Caco-2 (cell line): ENCODE measurements around the gene TNFSF10. TPM values are rescaled to one million over a fixed set of nuclear protein-coding genes. Genes with fewer than 3 reads are reported as not detected.

Experiments used
- BruUV-seq: library from RNA; stranded (reverse); fragments of 400-500 nt; replicated peaks from 2 replicates; lab custom pipeline; 2021; lab: Mats Ljungman, UMichigan
- CTCF ChIA-PET: fragments of 300-600 bp; sonication (Branson Sonifier 250); formaldehyde crosslinking; loops from one replicate; lab custom pipeline; 2022; ENCODE audit warnings: antibody characterized with exemption; lab: Charles Lee
- POLR2A ChIA-PET: fragments of 300-600 bp; sonication (Branson Sonifier 250); formaldehyde crosslinking; loops from one replicate; lab custom pipeline; 2022; ENCODE audit warnings: antibody characterized with exemption; lab: Charles Lee
- DNase-seq, 2 experiments: peaks; one replicate each; pipeline versions ENCODE4 v3.0.0 to v3.0.0-alpha.2; 2020 to 2022
- H3K27me3 ChIP-seq: replicated peaks from 2 replicates; pipeline ENCODE4 v1.6.0; 2011; ENCODE audit warnings: low read length; ENCODE audit not compliant: control insufficient read depth, insufficient read depth
- H3K36me3 ChIP-seq: 2 replicates; pipeline ENCODE4 v1.5.1; 2011; ENCODE audit warnings: low read length; ENCODE audit not compliant: control insufficient read depth, insufficient read depth
- H3K4me1 ChIP-seq: fragments of 250-450 bp; sonication (Bioruptor Pico); 2 replicates; pipeline ENCODE4 v1.5.1; 2020; ENCODE audit warnings: mild to moderate bottlenecking
- H3K4me3 ChIP-seq: 2 replicates; pipeline ENCODE4 v1.5.1; 2011; ENCODE audit warnings: low read depth, mild to moderate bottlenecking, control low read depth, low read length
- H3K9me3 ChIP-seq: fragments of 250-450 bp; sonication (Bioruptor Pico); 2 replicates; pipeline ENCODE4 v1.5.1; 2020; ENCODE audit warnings: mild to moderate bottlenecking, moderate library complexity
- H3K27ac Mint-ChIP-seq: one replicate; pipeline ENCODE4 v1.8.0; 2022; ENCODE audit warnings: mixed read lengths; ENCODE audit not compliant: unreplicated experiment
- H3K27me3 Mint-ChIP-seq: one replicate; pipeline ENCODE4 v1.8.0; 2022; ENCODE audit warnings: mixed read lengths; ENCODE audit not compliant: insufficient read depth, unreplicated experiment
- H3K36me3 Mint-ChIP-seq: one replicate; pipeline ENCODE4 v1.8.0; 2022; ENCODE audit warnings: mild to moderate bottlenecking, mixed read lengths; ENCODE audit not compliant: insufficient read depth, unreplicated experiment
- H3K4me1 Mint-ChIP-seq: one replicate; pipeline ENCODE4 v1.8.0; 2022; ENCODE audit warnings: low read depth, mixed read lengths; ENCODE audit not compliant: unreplicated experiment
- H3K4me3 Mint-ChIP-seq: one replicate; pipeline ENCODE4 v1.8.0; 2022; ENCODE audit warnings: mild to moderate bottlenecking, moderate library complexity, mixed read lengths; ENCODE audit not compliant: unreplicated experiment
- H3K9me3 Mint-ChIP-seq: one replicate; pipeline ENCODE4 v1.8.0; 2022; ENCODE audit warnings: mixed read lengths; ENCODE audit not compliant: unreplicated experiment
- intact Hi-C: fragments of 100-400 bp; cut with micrococcal nuclease; formaldehyde crosslinking; loops from one replicate; pipeline ENCODE4 v1.10.0; 2022; ENCODE audit not compliant: unreplicated experiment
- total RNA-seq: library from RNA; stranded (reverse); gene quantifications from 2 replicates; pipeline ENCODE4 v1.2.3, GENCODE V29; 2022
- TF ChIP-seq, protein P1 (sequence below), 2 experiments: fragments of 200-600 bp in 1 of 2; IDR thresholded peaks; 1 replicate in 1 of 2; 2 replicates in 1 of 2; pipeline versions ENCODE4 v1.5.1 to v1.8.0; 2011 to 2022; ENCODE audit warnings: antibody characterized with exemption in 1 of 2, control low read depth in 1 of 2, inconsistent platforms in 1 of 2, low read depth in 1 of 2, low read length in 1 of 2, mild to moderate bottlenecking in 1 of 2, moderate library complexity in 1 of 2; ENCODE audit not compliant: insufficient read depth in 1 of 2, severe bottlenecking in 1 of 2, unreplicated experiment in 1 of 2

The TNFSF10 gene
- total RNA-seq, 1 experiment from 2014 or later, result not detected

- Histone ChIP-seq H3K4me1 (0 out of 2 replicates have a peak, but pooled peaks cover 5% of the 10 kb centered on the region), H3K9me3 (no peaks in the 10 kb centered on the region), H3K36me3 (no peaks in the 10 kb centered on the region), H3K27me3 (no peaks in the 10 kb centered on the region), H3K4me3 (no peak overlapping the region)
- Mint-ChIP-seq H3K27ac (no peak overlapping the region), H3K4me1 (peaks cover 7% of the 10 kb centered on the region), H3K4me3 (no peak overlapping the region), H3K9me3 (no peaks in the 10 kb centered on the region), H3K27me3 (no peaks in the 10 kb centered on the region), H3K36me3 (no peaks in the 10 kb centered on the region)
- no TSS peak for BruUV-seq
- TF ChIP-seq, protein P1, sequence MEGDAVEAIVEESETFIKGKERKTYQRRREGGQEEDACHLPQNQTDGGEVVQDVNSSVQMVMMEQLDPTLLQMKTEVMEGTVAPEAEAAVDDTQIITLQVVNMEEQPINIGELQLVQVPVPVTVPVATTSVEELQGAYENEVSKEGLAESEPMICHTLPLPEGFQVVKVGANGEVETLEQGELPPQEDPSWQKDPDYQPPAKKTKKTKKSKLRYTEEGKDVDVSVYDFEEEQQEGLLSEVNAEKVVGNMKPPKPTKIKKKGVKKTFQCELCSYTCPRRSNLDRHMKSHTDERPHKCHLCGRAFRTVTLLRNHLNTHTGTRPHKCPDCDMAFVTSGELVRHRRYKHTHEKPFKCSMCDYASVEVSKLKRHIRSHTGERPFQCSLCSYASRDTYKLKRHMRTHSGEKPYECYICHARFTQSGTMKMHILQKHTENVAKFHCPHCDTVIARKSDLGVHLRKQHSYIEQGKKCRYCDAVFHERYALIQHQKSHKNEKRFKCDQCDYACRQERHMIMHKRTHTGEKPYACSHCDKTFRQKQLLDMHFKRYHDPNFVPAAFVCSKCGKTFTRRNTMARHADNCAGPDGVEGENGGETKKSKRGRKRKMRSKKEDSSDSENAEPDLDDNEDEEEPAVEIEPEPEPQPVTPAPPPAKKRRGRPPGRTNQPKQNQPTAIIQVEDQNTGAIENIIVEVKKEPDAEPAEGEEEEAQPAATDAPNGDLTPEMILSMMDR (IDR thresholded peaks at IDR 0.05; ENCODE audit: insufficient read depth in 1 of 2, low read depth in 1 of 2, low read length in 1 of 2, severe bottlenecking in 1 of 2, unreplicated experiment in 1 of 2), result no peak
- DNase-seq, result no peak
- ChIA-PET CTCF (no interaction called here), POLR2A (no interaction called here)
- intact Hi-C loops, result no loop called here
Measured at GRCh38 chr3:172560026-172560425, 36.8 kb upstream of the TNFSF10 start.

GRCh38 chr3:172559020-172559419 is 35.8 kb upstream of the TNFSF10 start:
- CTCF ChIA-PET, result no interaction called here

GRCh38 chr3:172557515-172558220 is 34.4 kb upstream of the TNFSF10 start:
- Mint-ChIP-seq H3K36me3 (no peaks in the 10 kb centered on the region), H3K4me1 (peaks cover 10% of the 10 kb centered on the region), H3K4me3 (no peak overlapping the region), H3K9me3 (no peaks in the 10 kb centered on the region), H3K27ac (no peak overlapping the region), H3K27me3 (no peaks in the 10 kb centered on the region)
- Histone ChIP-seq H3K36me3 (no peaks in the 10 kb centered on the region), H3K4me1 (peaks cover 6% of the 10 kb centered on the region; the same call in 1 of the 2 replicates), H3K4me3 (no peak overlapping the region), H3K9me3 (no peaks in the 10 kb centered on the region), H3K27me3 (no peaks in the 10 kb centered on the region)
- intact Hi-C loops, result no loop called here
- BruUV-seq, result no TSS peak
- ChIA-PET POLR2A (no interaction called here), CTCF (no interaction called here)
- DNase-seq, result no peak
- TF ChIP-seq, protein P1 (IDR thresholded peaks at IDR 0.05; ENCODE audit: insufficient read depth in 1 of 2, low read depth in 1 of 2, low read length in 1 of 2, severe bottlenecking in 1 of 2, unreplicated experiment in 1 of 2), result no peak

More at GRCh38 chr3:172559020-172559419, 35.8 kb upstream of the TNFSF10 start:
- no TSS peak for BruUV-seq
- Mint-ChIP-seq H3K9me3 (no peaks in the 10 kb centered on the region), H3K27me3 (no peaks in the 10 kb centered on the region), H3K36me3 (no peaks in the 10 kb centered on the region), H3K4me1 (peaks cover 10% of the 10 kb centered on the region), H3K4me3 (no peak overlapping the region), H3K27ac (no peak overlapping the region)
- POLR2A ChIA-PET, result no interaction called here
- Histone ChIP-seq H3K9me3 (no peaks in the 10 kb centered on the region), H3K27me3 (no peaks in the 10 kb centered on the region), H3K4me3 (no peak overlapping the region), H3K36me3 (no peaks in the 10 kb centered on the region), H3K4me1 (0 out of 2 replicates have a peak, but pooled peaks cover 5% of the 10 kb centered on the region)
- TF ChIP-seq, protein P1 (IDR thresholded peaks at IDR 0.05; ENCODE audit: insufficient read depth in 1 of 2, low read depth in 1 of 2, low read length in 1 of 2, severe bottlenecking in 1 of 2, unreplicated experiment in 1 of 2), result no peak
- no peak for DNase-seq
- intact Hi-C loops, result no loop called here
